SK-N-SH (cell line): ENCODE measurements around the gene PDZD2. TPM values are rescaled to one million over a fixed set of nuclear protein-coding genes. Genes with fewer than 3 reads are reported as not detected.

Source experiments
- CTCF ChIA-PET: fragments of 300-600, 350-600 bp; formaldehyde crosslinking; extraction: SDS; loops from one replicate; lab custom pipeline; 2021; lab: Yijun Ruan, JAX
- POLR2A ChIA-PET: fragments of 350-600 bp; sonication (Branson Sonifier 250); formaldehyde crosslinking; extraction: SDS; loops from one replicate; lab custom pipeline; 2020; ENCODE audit warnings: antibody characterized with exemption, inconsistent platforms; lab: Yijun Ruan, JAX
- DNase-seq: peaks from one replicate; pipeline ENCODE4 v3.0.0; 2012
- H2AFZ ChIP-seq: fragments of 200-600 bp; sonication (generic); 2 replicates; pipeline ENCODE4 v1.8.1; 2016; ENCODE audit warnings: antibody characterized with exemption, mild to moderate bottlenecking, low read depth
- H3F3A ChIP-seq: fragments of 200-600 bp; sonication (generic); replicated peaks from 2 replicates; pipeline ENCODE3; 2016; ENCODE audit warnings: antibody characterized with exemption, mild to moderate bottlenecking; ENCODE audit not compliant: insufficient read depth
- H3K27ac ChIP-seq, 2 experiments: fragments of 200-500 bp in 1 of 2; fragments of 200-600 bp in 1 of 2; sonication (Bioruptor generic) in 1 of 2; sonication (generic), shearing (Covaris generic) in 1 of 2; 2 replicates each; pipeline versions ENCODE4 v1.5.1 to v1.6.1; 2014 to 2016; ENCODE audit warnings: low read depth in 2 of 2, inconsistent platforms in 1 of 2, low read length in 1 of 2, mild to moderate bottlenecking in 1 of 2, mixed read lengths in 1 of 2
- H3K27me3 ChIP-seq: fragments of 200-600 bp; sonication (generic), shearing (Covaris generic); 2 replicates; pipeline ENCODE4 v1.6.1; 2016; ENCODE audit warnings: mixed run types; ENCODE audit not compliant: insufficient read depth
- H3K36me3 ChIP-seq, 2 experiments: fragments of 200-500 bp in 1 of 2; fragments of 200-600 bp in 1 of 2; sonication (Bioruptor generic) in 1 of 2; sonication (generic) in 1 of 2; replicated peaks in 1 of 2; 2 replicates each; pipeline versions ENCODE3 to v1.5.1; 2014 to 2016; ENCODE audit warnings: low read length in 1 of 2, mild to moderate bottlenecking in 1 of 2; ENCODE audit not compliant: insufficient read depth in 2 of 2, control insufficient read depth in 1 of 2
- H3K4me1 ChIP-seq, 2 experiments: fragments of 200-500 bp in 1 of 2; fragments of 200-600 bp in 1 of 2; sonication (Bioruptor generic) in 1 of 2; sonication (generic), shearing (Covaris generic) in 1 of 2; 2 replicates each; pipeline versions ENCODE4 v1.5.1 to v1.6.1; 2014 to 2016; ENCODE audit warnings: low read depth in 1 of 2, low read length in 1 of 2, mixed run types in 1 of 2; ENCODE audit not compliant: insufficient read depth in 2 of 2, control insufficient read depth in 1 of 2
- H3K4me2 ChIP-seq: fragments of 200-600 bp; sonication (generic), shearing (Covaris generic); 2 replicates; pipeline ENCODE4 v1.6.1; 2017; ENCODE audit warnings: mixed run types
- H3K4me3 ChIP-seq, 2 experiments: fragments of 200-500 bp in 1 of 2; fragments of 200-600 bp in 1 of 2; sonication (Bioruptor generic) in 1 of 2; sonication (generic), shearing (Covaris generic) in 1 of 2; 2 replicates each; pipeline versions ENCODE4 v1.5.1 to v1.8.1; 2014 to 2016; ENCODE audit warnings: low read depth in 2 of 2, inconsistent platforms in 1 of 2, low read length in 1 of 2, mild to moderate bottlenecking in 1 of 2, mixed read lengths in 1 of 2, moderate library complexity in 1 of 2
- H3K79me2 ChIP-seq: fragments of 200-600 bp; sonication (generic); 2 replicates; pipeline ENCODE4 v1.8.1; 2017; ENCODE audit warnings: mild to moderate bottlenecking; ENCODE audit not compliant: insufficient read depth
- H3K9ac ChIP-seq: fragments of 200-600 bp; sonication (generic); 2 replicates; pipeline ENCODE4 v1.6.1; 2017; ENCODE audit warnings: mixed run types
- H3K9me2 ChIP-seq: fragments of 200-600 bp; sonication (generic); 2 replicates; pipeline ENCODE4 v1.6.1; 2017; ENCODE audit warnings: mixed run types
- H3K9me3 ChIP-seq: fragments of 200-600 bp; sonication (generic); 2 replicates; pipeline ENCODE4 v1.6.1; 2017; ENCODE audit warnings: mixed run types, mild to moderate bottlenecking, moderate library complexity
- H4K20me1 ChIP-seq: fragments of 200-600 bp; sonication (generic); 2 replicates; pipeline ENCODE4 v1.6.1; 2017; ENCODE audit warnings: mild to moderate bottlenecking, mixed run types; ENCODE audit not compliant: insufficient read depth
- EP300 ChIP-seq, 2 experiments: IDR thresholded peaks; 2 replicates each; pipeline versions ENCODE4 v1.4.0 to v1.6.1; 2012; ENCODE audit warnings: borderline replicate concordance in 1 of 2, low read depth in 1 of 2, low read length in 1 of 2
- EZH2phosphoT487 ChIP-seq: fragments of 200-600 bp; sonication (generic); IDR thresholded peaks from 2 replicates; pipeline ENCODE4 v1.6.1; 2017; ENCODE audit warnings: low read depth, mixed run types, mild to moderate bottlenecking, antibody characterized with exemption, moderate library complexity, borderline replicate concordance
- FOXM1 ChIP-seq: IDR thresholded peaks from 2 replicates; pipeline ENCODE4 v1.4.0; 2012; ENCODE audit warnings: low read depth, mild to moderate bottlenecking
- MEF2A ChIP-seq: IDR thresholded peaks from 2 replicates; pipeline ENCODE4 v1.4.0; 2012; ENCODE audit warnings: low read depth, borderline replicate concordance
- MXI1 ChIP-seq: IDR thresholded peaks from 2 replicates; pipeline ENCODE4 v1.6.1; 2012; ENCODE audit warnings: mild to moderate bottlenecking, low read depth, low read length, improper control_type of control experiment
- NFIC ChIP-seq: IDR thresholded peaks from 2 replicates; pipeline ENCODE4 v1.4.0; 2012; ENCODE audit warnings: borderline replicate concordance
- NRF1 ChIP-seq: IDR thresholded peaks from 2 replicates; pipeline ENCODE4 v1.6.1; 2012; ENCODE audit warnings: low read depth, mild to moderate bottlenecking, low read length
- RFX5 ChIP-seq: IDR thresholded peaks from 2 replicates; pipeline ENCODE4 v1.6.1; 2012; ENCODE audit warnings: mild to moderate bottlenecking, improper control_type of control experiment, low read length
- SIN3A ChIP-seq: IDR thresholded peaks from 2 replicates; pipeline ENCODE4 v1.6.1; 2012; ENCODE audit warnings: low read depth, mild to moderate bottlenecking, low read length, moderate library complexity, borderline replicate concordance
- SMC3 ChIP-seq: IDR thresholded peaks from 2 replicates; pipeline ENCODE4 v1.6.1; 2012; ENCODE audit warnings: low read depth, low read length, improper control_type of control experiment
- TAF1 ChIP-seq: IDR thresholded peaks from 2 replicates; pipeline ENCODE4 v1.6.1; 2012; ENCODE audit warnings: low read depth, mild to moderate bottlenecking, low read length, moderate library complexity, borderline replicate concordance
- WGBS: methylation state at CpG from one replicate; pipeline ENCODE4 v1.1.6; 2017; ENCODE audit warnings: low lambda C conversion rate; 5-methylcytosine and 5-hydroxymethylcytosine counted together
- polyA plus RNA-seq, 3 experiments: library from polyadenylated mRNA; depleted of rRNA; stranded (reverse); fragments of >200 nt; gene quantifications; 2 replicates each; pipeline ENCODE4 v1.2.3, GENCODE V29; 2012
- TF ChIP-seq, protein P1 (sequence below): IDR thresholded peaks from 2 replicates; pipeline ENCODE4 v1.4.0; 2012; ENCODE audit warnings: low read depth
- TF ChIP-seq, protein P2 (sequence below): IDR thresholded peaks from 2 replicates; pipeline ENCODE4; 2012

Gene PDZD2
- polyA plus RNA-seq, 1 of the 3 experiments (the other 2 are of a cell fraction) = 0.13 TPM

DNA sequence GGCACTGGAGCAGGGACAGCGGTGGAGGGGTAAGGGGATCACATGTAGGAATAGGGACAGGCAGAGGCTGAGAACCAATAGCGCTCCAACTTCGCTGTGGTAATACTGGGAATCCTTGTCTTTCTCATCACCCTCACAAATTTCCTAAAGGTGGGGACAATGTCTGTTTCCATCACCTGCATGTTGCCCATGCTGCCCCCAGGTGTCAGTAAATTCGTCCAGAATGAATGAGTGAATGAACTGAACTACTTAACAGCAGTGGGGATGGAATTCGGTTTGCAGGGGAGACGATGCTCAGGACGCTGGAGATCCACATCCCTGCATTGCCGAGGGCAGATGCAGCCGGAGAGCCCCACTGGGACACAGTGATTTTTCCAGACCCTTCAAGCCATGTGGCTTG lies 129.9 kb downstream of the PDZD2 start:
- peaks cover 0 to 2% of the 10 kb centered on the region in 2 experiments; a peak in 1 of 4 replicates for H3K4me1 ChIP-seq
- no peaks in the 10 kb centered on the region; the same call in 1 of the 2 replicates for H3K27me3 ChIP-seq
- 55% methylated on average over 8 of the region's 9 CpGs for WGBS
- no peak overlapping the region for H3K4me2 ChIP-seq
- no peaks in the 10 kb centered on the region for H3F3A ChIP-seq
- no peaks in the 10 kb centered on the region for H4K20me1 ChIP-seq
- no peak overlapping the region for H3K4me3 ChIP-seq
- CTCF ChIA-PET = interaction anchor here (1.1 to 1.2 kb wide), 3 partner anchors 36 to 40 kb away, joined by 3 to 4 read pairs (median 3); no protein-coding TSS in a partner anchor
- POLR2A ChIA-PET = no interaction called here
- no peaks in the 10 kb centered on the region for H3K79me2 ChIP-seq
- DNase-seq = no peak
- no peak overlapping the region for H2AFZ ChIP-seq
- no peak overlapping the region for H3K9ac ChIP-seq
- H3K9me2 ChIP-seq = no peaks in the 10 kb centered on the region
- H3K9me3 ChIP-seq = no peaks in the 10 kb centered on the region
- no peak overlapping the region for H3K27ac ChIP-seq
- no peak for TF ChIP-seq TAF1
- TF ChIP-seq, protein P1, sequence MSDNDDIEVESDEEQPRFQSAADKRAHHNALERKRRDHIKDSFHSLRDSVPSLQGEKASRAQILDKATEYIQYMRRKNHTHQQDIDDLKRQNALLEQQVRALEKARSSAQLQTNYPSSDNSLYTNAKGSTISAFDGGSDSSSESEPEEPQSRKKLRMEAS = no peak
- TF ChIP-seq SIN3A = no peak
- H3K36me3 ChIP-seq = no peaks in the 10 kb centered on the region

DNA sequence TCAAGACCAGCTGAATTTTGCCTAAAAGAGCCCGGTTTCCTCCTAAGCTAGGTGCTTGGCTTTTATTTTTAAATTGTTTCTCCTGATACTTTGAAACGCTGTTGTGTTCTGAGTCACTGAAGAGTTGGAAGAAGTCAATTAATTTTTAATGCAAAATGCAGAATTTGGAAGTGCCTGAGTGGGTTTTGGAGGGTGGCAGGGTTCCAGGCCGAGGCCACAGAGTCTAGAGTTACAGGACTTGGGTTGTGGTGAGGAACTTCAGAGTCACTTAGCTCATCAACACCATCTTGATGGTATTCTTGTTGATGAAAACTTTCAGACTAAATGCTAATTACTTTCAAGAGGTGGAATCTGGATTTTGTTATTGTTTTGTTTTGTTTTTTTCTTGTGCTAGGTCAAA lies 130.6 kb downstream of the PDZD2 start:
- no peak for DNase-seq
- ChIA-PET CTCF (interaction anchor here (0.7 to 1.2 kb wide), 4 partner anchors 12 to 40 kb away, joined by 3 to 4 read pairs (median 3); no protein-coding TSS in a partner anchor), POLR2A (no interaction called here)
- Histone ChIP-seq H3K9ac (no peak overlapping the region), H4K20me1 (no peaks in the 10 kb centered on the region), H3K79me2 (no peaks in the 10 kb centered on the region), H3K4me1 (peaks cover 0 to 2% of the 10 kb centered on the region in 2 experiments; a peak in 1 of 4 replicates), H3K27me3 (no peaks in the 10 kb centered on the region; the same call in 1 of the 2 replicates), H2AFZ (no peak overlapping the region), H3K9me3 (no peaks in the 10 kb centered on the region), H3K4me3 (no peak overlapping the region), H3K4me2 (no peak overlapping the region), H3K27ac (no peak overlapping the region), H3K36me3 (no peaks in the 10 kb centered on the region), H3F3A (no peaks in the 10 kb centered on the region), H3K9me2 (no peaks in the 10 kb centered on the region)
- TF ChIP-seq EZH2phosphoT487 = no peak
- TF ChIP-seq, protein P2, sequence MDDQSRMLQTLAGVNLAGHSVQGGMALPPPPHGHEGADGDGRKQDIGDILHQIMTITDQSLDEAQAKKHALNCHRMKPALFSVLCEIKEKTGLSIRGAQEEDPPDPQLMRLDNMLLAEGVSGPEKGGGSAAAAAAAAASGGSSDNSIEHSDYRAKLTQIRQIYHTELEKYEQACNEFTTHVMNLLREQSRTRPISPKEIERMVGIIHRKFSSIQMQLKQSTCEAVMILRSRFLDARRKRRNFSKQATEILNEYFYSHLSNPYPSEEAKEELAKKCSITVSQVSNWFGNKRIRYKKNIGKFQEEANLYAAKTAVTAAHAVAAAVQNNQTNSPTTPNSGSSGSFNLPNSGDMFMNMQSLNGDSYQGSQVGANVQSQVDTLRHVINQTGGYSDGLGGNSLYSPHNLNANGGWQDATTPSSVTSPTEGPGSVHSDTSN = no peak
- no peak for TF ChIP-seq RFX5
- no peak for TF ChIP-seq MEF2A
- no peak for TF ChIP-seq EP300 (IDR thresholded peaks at IDR 0.05; ENCODE audit: borderline replicate concordance in 1 of 2, low read depth in 1 of 2, low read length in 1 of 2)
- TF ChIP-seq FOXM1 = no peak
- TF ChIP-seq SIN3A = no peak
- TF ChIP-seq NRF1 = no peak
- TF ChIP-seq NFIC = no peak
- TF ChIP-seq TAF1 = no peak
- TF ChIP-seq MXI1 = no peak
- no peak for TF ChIP-seq SMC3
- WGBS = 21% methylated on average over 3 of the region's 3 CpGs
